K562 (cell line): ENCODE measurements around the gene ILF2. TPM values are rescaled to one million over a fixed set of nuclear protein-coding genes. Genes with fewer than 3 reads are reported as not detected.

Experiments used
- FOXK2 ChIP-seq, 2 experiments: fragments of 450-650 bp; IDR thresholded peaks in 1 of 2; conservative IDR thresholded peaks in 1 of 2; 2 replicates each; pipeline ENCODE4 v1.6.1; 2016; ENCODE audit warnings: low read depth in 2 of 2, mild to moderate bottlenecking in 1 of 2
- NR0B1 ChIP-seq: fragments of 450-650 bp; IDR thresholded peaks from one replicate; pipeline ENCODE4 v1.6.1; 2018; ENCODE audit warnings: mild to moderate bottlenecking, moderate library complexity; ENCODE audit not compliant: partially characterized antibody
- NR2C2 ChIP-seq, 2 experiments: fragments of 200-800 bp in 1 of 2; sonication (Bioruptor generic) in 1 of 2; sonication (generic) in 1 of 2; formaldehyde crosslinking in 1 of 2; IDR thresholded peaks; 2 replicates each; pipeline versions ENCODE4 v1.6.1 to v1.8.0; 2016 to 2022; ENCODE audit warnings: mild to moderate bottlenecking in 1 of 2, missing compliant biosample characterization in 1 of 2, missing genetic modification characterization in 1 of 2, missing genetic modification reagents in 1 of 2
- RBM22 ChIP-seq: fragments of 200-400 bp; formaldehyde crosslinking; IDR thresholded peaks from 2 replicates; pipeline ENCODE4 v1.6.1; 2018; ENCODE audit warnings: low read length, low read depth; ENCODE audit not compliant: poor library complexity, severe bottlenecking
- SLC30A9 ChIP-seq: fragments of 250-450 bp; sonication (Bioruptor Pico); IDR thresholded peaks from 2 replicates; pipeline ENCODE4 v1.8.0; 2022; ENCODE audit warnings: mild to moderate bottlenecking, moderate library complexity
- TEAD1 ChIP-seq, 2 experiments: fragments of 450-650 bp in 1 of 2; sonication (generic) in 1 of 2; formaldehyde crosslinking; IDR thresholded peaks; 2 replicates each; pipeline versions ENCODE4 v1.4.0 to v1.8.0; 2020 to 2022; ENCODE audit warnings: mild to moderate bottlenecking in 2 of 2, missing genetic modification reagents in 1 of 2
- ZNF318 ChIP-seq, 2 experiments: fragments of 450-650 bp; IDR thresholded peaks; 2 replicates each; pipeline ENCODE4 v1.6.1; 2016; ENCODE audit warnings: mild to moderate bottlenecking in 2 of 2, borderline replicate concordance in 1 of 2, low read depth in 1 of 2, moderate library complexity in 1 of 2
- polyA plus RNA-seq, 8 experiments: library from polyadenylated mRNA; depleted of rRNA in 4 of 8; stranded (reverse) in 5 of 8; unstranded in 3 of 8; fragments of >200 nt; fragmentation: Nextera tagmentation in 2 of 8; fragmentation: Illumina TruSeq in 1 of 8; extraction: Ambion mirVana in 2 of 8; extraction: Trizol in 1 of 8; gene quantifications; 2 replicates each; pipeline versions ENCODE4 v1.2.1 to v1.2.3, GENCODE V29; 2011 to 2014; ENCODE audit warnings: inconsistent platforms in 1 of 8, missing spikeins in 1 of 8
- total RNA-seq, 7 experiments: library from RNA; depleted of rRNA in 6 of 7; stranded (reverse); fragments of >200 nt in 6 of 7; fragmentation: Illumina TruSeq in 2 of 7; extraction: Trizol in 2 of 7; gene quantifications; 2 replicates each; pipeline versions ENCODE4 v1.2.1 to v1.2.3, GENCODE V29; 2011 to 2021; ENCODE audit warnings: low replicate concordance in 1 of 7

ILF2 gene
- total and polyA plus RNA-seq, 9 of the 15 experiments (the other 6 are each of a cell fraction or from before 2014, with no cell fraction given), result 282 to 726 (median 474) TPM

- TF ChIP-seq ZNF318 (IDR thresholded peaks at IDR 0.05; ENCODE audit: borderline replicate concordance in 1 of 2, low read depth in 1 of 2) (peak in 1 of 2 experiments; percentile 92; a peak in 2 of 4 replicates), NR2C2 (CRISPR knock-in tag; IDR thresholded peaks at IDR 0.05) (no peak), NR2C2 (tag; IDR thresholded peaks at IDR 0.05) (peak; percentile 71; the same call in 1 of the 2 replicates), NR0B1 (no peak), RBM22 (peak; percentile 42), FOXK2 (conservative IDR thresholded peaks at IDR 0.05 in 1 of 2, IDR thresholded peaks at IDR 0.05 in 1 of 2; ENCODE audit: low read depth in 2 of 2) (peak; percentile 90 to 96), SLC30A9 (no peak), TEAD1 (CRISPR knock-in tag; IDR thresholded peaks at IDR 0.05) (peak in 1 of 2 experiments; percentile 66; a peak in 2 of 4 replicates)
These were observed 36.8 kb downstream of the ILF2 start, which contains the start of gene CHTOP (continued) for GRCh38 chr1:153633754-153634665.
